K562 (cell line): ENCODE measurements around the gene PPP1R10. TPM values are rescaled to one million over a fixed set of nuclear protein-coding genes. Genes with fewer than 3 reads are reported as not detected.
A peak's percentile ranks its signal among the peaks of the same experiment; 100 is the strongest.

Experiments
- BCOR ChIP-seq: fragments of 450-650 bp; IDR thresholded peaks from 2 replicates; pipeline ENCODE4 v1.6.1; 2016
- BRCA1 ChIP-seq, 2 experiments: fragments of 450-650 bp in 1 of 2; sonication (generic) in 1 of 2; formaldehyde crosslinking in 1 of 2; IDR thresholded peaks; 2 replicates each; pipeline versions ENCODE4 v1.5.0 to v1.6.1; 2017 to 2020; ENCODE audit warnings: mild to moderate bottlenecking in 1 of 2, missing genetic modification reagents in 1 of 2
- CBFB ChIP-seq: sonication (generic); formaldehyde crosslinking; IDR thresholded peaks from 2 replicates; pipeline ENCODE4 v1.4.0; 2020; ENCODE audit warnings: mild to moderate bottlenecking, missing genetic modification reagents
- HINFP ChIP-seq: fragments of 450-650 bp; conservative IDR thresholded peaks from 2 replicates; pipeline ENCODE4 v1.6.1; 2016; ENCODE audit warnings: missing genetic modification characterization, low read depth, mild to moderate bottlenecking, control low read depth, missing compliant biosample characterization
- NFE2L1 ChIP-seq: fragments of 450-650 bp; IDR thresholded peaks from 2 replicates; pipeline ENCODE4 v1.6.1; 2016; ENCODE audit warnings: missing genetic modification characterization, low read depth, mild to moderate bottlenecking, missing compliant biosample characterization, moderate library complexity, borderline replicate concordance
- NFIX ChIP-seq: fragments of 250-450 bp; sonication (Bioruptor Pico); IDR thresholded peaks from 2 replicates; pipeline ENCODE4 v1.4.0; 2020; ENCODE audit warnings: low read depth, mild to moderate bottlenecking, moderate library complexity
- PTRF ChIP-seq: fragments of 450-650 bp; IDR thresholded peaks from 2 replicates; pipeline ENCODE4 v1.6.1; 2016; ENCODE audit warnings: mild to moderate bottlenecking, missing genetic modification characterization, missing compliant biosample characterization
- SMARCE1 ChIP-seq: fragments of 450-650 bp; IDR thresholded peaks from 2 replicates; pipeline ENCODE4 v1.7.1; 2016; ENCODE audit warnings: mild to moderate bottlenecking
- SREBF2 ChIP-seq: sonication (generic); formaldehyde crosslinking; IDR thresholded peaks from 2 replicates; pipeline ENCODE4 v1.4.0; 2020; ENCODE audit warnings: mild to moderate bottlenecking, missing genetic modification reagents
- SRSF3 ChIP-seq: fragments of 200-400 bp; formaldehyde crosslinking; IDR thresholded peaks from 2 replicates; pipeline ENCODE4 v1.6.1; 2016; ENCODE audit warnings: mild to moderate bottlenecking, low read length, moderate library complexity; ENCODE audit not compliant: insufficient read depth
- TBL1XR1 ChIP-seq, 2 experiments: IDR thresholded peaks; 2 replicates each; pipeline ENCODE4 v1.6.1; 2012; ENCODE audit warnings: improper control_type of control experiment in 2 of 2, low read length in 2 of 2, mild to moderate bottlenecking in 1 of 2
- ZBTB2 ChIP-seq: fragments of 450-650 bp; IDR thresholded peaks from 2 replicates; pipeline ENCODE4 v1.6.1; 2016; ENCODE audit warnings: antibody characterized with exemption
- ZFP36 ChIP-seq: fragments of 150-350 bp; IDR thresholded peaks from 2 replicates; pipeline ENCODE4 v1.6.1; 2018; ENCODE audit warnings: low read length, low read depth; ENCODE audit not compliant: partially characterized antibody
- ZFP91 ChIP-seq: sonication (generic); formaldehyde crosslinking; IDR thresholded peaks from 2 replicates; pipeline ENCODE4 v1.8.0; 2022; ENCODE audit warnings: mild to moderate bottlenecking, missing genetic modification reagents
- ZKSCAN8 ChIP-seq: fragments of 200-800 bp; sonication (Bioruptor generic); IDR thresholded peaks from 2 replicates; pipeline ENCODE4 v1.6.1; 2016; ENCODE audit warnings: missing genetic modification characterization, missing compliant biosample characterization
- ZNF143 ChIP-seq: sonication (generic); formaldehyde crosslinking; IDR thresholded peaks from 2 replicates; pipeline ENCODE4 v1.9.0; 2022; ENCODE audit warnings: mild to moderate bottlenecking, missing genetic modification reagents
- ZNF197 ChIP-seq: fragments of 200-800 bp; sonication (Bioruptor generic); IDR thresholded peaks from 2 replicates; pipeline ENCODE4 v1.6.1; 2016; ENCODE audit warnings: low read depth, missing genetic modification characterization, missing compliant biosample characterization
- ZNF24 ChIP-seq: fragments of 450-650 bp; IDR thresholded peaks from 2 replicates; pipeline ENCODE4 v1.6.1; 2016
- ZNF584 ChIP-seq: fragments of 200-800 bp; sonication (Bioruptor generic); IDR thresholded peaks from 2 replicates; pipeline ENCODE4 v1.6.1; 2016; ENCODE audit warnings: low read depth, mild to moderate bottlenecking, missing genetic modification characterization, missing compliant biosample characterization
- polyA plus RNA-seq, 8 experiments: library from polyadenylated mRNA; depleted of rRNA in 4 of 8; stranded (reverse) in 5 of 8; unstranded in 3 of 8; fragments of >200 nt; fragmentation: Nextera tagmentation in 2 of 8; fragmentation: Illumina TruSeq in 1 of 8; extraction: Ambion mirVana in 2 of 8; extraction: Trizol in 1 of 8; gene quantifications; 2 replicates each; pipeline versions ENCODE4 v1.2.1 to v1.2.3, GENCODE V29; 2011 to 2014; ENCODE audit warnings: inconsistent platforms in 1 of 8, missing spikeins in 1 of 8
- total RNA-seq, 7 experiments: library from RNA; depleted of rRNA in 6 of 7; stranded (reverse); fragments of >200 nt in 6 of 7; fragmentation: Illumina TruSeq in 2 of 7; extraction: Trizol in 2 of 7; gene quantifications; 2 replicates each; pipeline versions ENCODE4 v1.2.1 to v1.2.3, GENCODE V29; 2011 to 2021; ENCODE audit warnings: low replicate concordance in 1 of 7
- TF ChIP-seq, protein P1 (sequence below): fragments of 250-450 bp; sonication (Bioruptor Pico); IDR thresholded peaks from 2 replicates; pipeline ENCODE4 v1.8.0; 2021; ENCODE audit warnings: borderline replicate concordance, mild to moderate bottlenecking, moderate library complexity; ENCODE audit not compliant: poor library complexity, severe bottlenecking
- TF ChIP-seq, protein P2 (sequence below), 2 experiments: IDR thresholded peaks; 2 replicates each; pipeline ENCODE4 v1.6.1; 2011; ENCODE audit warnings: borderline replicate concordance in 1 of 2, control low read depth in 1 of 2, low read depth in 1 of 2, low read length in 1 of 2, mild to moderate bottlenecking in 1 of 2, mixed read lengths in 1 of 2, moderate library complexity in 1 of 2; ENCODE audit not compliant: insufficient read depth in 1 of 2, insufficient read length in 1 of 2, poor library complexity in 1 of 2, severe bottlenecking in 1 of 2; ENCODE audit errors: extremely low read depth in 1 of 2

PPP1R10 gene
- total and polyA plus RNA-seq, 9 of the 15 experiments (the other 6 are each of a cell fraction or from before 2014, with no cell fraction given) = 14.1 to 65.5 (median 32.6) TPM

DNA sequence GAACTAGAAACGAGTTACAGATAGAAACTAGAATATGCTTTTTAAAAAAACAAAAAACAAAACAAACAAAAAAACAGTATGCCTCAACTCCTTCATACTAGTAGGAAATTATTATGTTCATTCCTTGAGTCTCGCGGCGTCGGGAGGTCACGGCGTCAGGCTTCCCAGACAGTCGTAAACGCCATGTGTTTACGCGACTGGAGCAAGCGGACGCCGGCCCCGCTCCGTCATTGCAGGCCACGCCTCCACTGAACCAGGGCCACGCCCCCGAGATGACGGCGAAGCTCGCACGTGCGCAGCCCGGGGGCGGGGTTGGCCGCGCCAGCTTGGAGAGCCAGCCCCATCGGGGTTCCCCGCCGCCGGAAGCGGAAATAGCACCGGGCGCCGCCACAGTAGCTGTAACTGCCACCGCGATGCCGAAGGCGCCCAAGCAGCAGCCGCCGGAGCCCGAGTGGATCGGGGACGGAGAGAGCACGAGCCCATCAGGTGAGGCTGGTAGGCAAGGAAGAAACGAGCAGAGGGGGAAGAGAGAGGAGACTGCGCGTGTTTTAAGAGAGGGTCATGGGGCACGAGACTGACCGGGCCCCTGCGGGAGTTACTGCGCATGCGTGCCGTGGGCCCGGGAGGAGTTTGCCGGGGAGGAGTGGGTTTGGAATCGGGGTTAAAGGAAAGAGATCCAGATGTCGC is 45.8 kb downstream of the PPP1R10 start, which contains the start of gene ABCF1 (continued):
- TF ChIP-seq PTRF (tag) (no peak), ZBTB2 (peak; percentile 99), NFIX (CRISPR knock-in tag) (no peak), BCOR (0 out of 2 replicates have a peak, but pooled peaks have one; percentile 8), SRSF3 (no peak), HINFP (peak; percentile 62; the same call in 1 of the 2 replicates), ZFP36 (no peak), ZNF584 (CRISPR knock-in tag) (peak; percentile 81; the same call in 1 of the 2 replicates), SMARCE1 (no peak), SREBF2 (no peak), TBL1XR1 (IDR thresholded peaks at IDR 0.05; ENCODE audit: low read length in 2 of 2) (peak in 1 of 2 experiments; percentile 62; a peak in 1 of 4 replicates), ZNF197 (CRISPR knock-in tag) (no peak), CBFB (CRISPR knock-in tag) (0 out of 2 replicates have a peak, but pooled peaks have one; percentile 66), ZNF143 (CRISPR knock-in tag) (0 out of 2 replicates have a peak, but pooled peaks have one; percentile 57), ZFP91 (CRISPR knock-in tag) (no peak), NFE2L1 (tag) (no peak), ZKSCAN8 (CRISPR knock-in tag) (peak; percentile 57; the same call in 1 of the 2 replicates), BRCA1 (IDR thresholded peaks at IDR 0.05) (no peak), BRCA1 (CRISPR knock-in tag; IDR thresholded peaks at IDR 0.05) (no peak), ZNF24 (peak; percentile 89)
- TF ChIP-seq, protein P1, sequence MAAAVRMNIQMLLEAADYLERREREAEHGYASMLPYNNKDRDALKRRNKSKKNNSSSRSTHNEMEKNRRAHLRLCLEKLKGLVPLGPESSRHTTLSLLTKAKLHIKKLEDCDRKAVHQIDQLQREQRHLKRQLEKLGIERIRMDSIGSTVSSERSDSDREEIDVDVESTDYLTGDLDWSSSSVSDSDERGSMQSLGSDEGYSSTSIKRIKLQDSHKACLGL (CRISPR knock-in tag) = peak; percentile 90
- TF ChIP-seq, protein P2, sequence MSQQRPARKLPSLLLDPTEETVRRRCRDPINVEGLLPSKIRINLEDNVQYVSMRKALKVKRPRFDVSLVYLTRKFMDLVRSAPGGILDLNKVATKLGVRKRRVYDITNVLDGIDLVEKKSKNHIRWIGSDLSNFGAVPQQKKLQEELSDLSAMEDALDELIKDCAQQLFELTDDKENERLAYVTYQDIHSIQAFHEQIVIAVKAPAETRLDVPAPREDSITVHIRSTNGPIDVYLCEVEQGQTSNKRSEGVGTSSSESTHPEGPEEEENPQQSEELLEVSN (IDR thresholded peaks at IDR 0.05; ENCODE audit: borderline replicate concordance in 1 of 2, extremely low read depth in 1 of 2, insufficient read depth in 1 of 2, insufficient read length in 1 of 2, low read depth in 1 of 2, low read length in 1 of 2, poor library complexity in 1 of 2, severe bottlenecking in 1 of 2) = peak; percentile 76 to 87
